CD4-positive, alpha-beta memory T cell (primary cell): ENCODE measurements around the gene MRAP. TPM values are rescaled to one million over a fixed set of nuclear protein-coding genes. Genes with fewer than 3 reads are reported as not detected.

Experiments used
- CTCF ChIA-PET: fragments of 350-600 bp; sonication (Branson Sonifier 250); formaldehyde crosslinking; loops from one replicate; lab custom pipeline; 2021; ENCODE audit warnings: inconsistent platforms; ENCODE audit not compliant: partially characterized antibody; lab: Charles Lee
- POLR2A ChIA-PET: fragments of 350-600 bp; sonication (Branson Sonifier 250); formaldehyde crosslinking; loops from one replicate; lab custom pipeline; 2021; ENCODE audit not compliant: partially characterized antibody; lab: Charles Lee
- DNase-seq, 5 donors: peaks; one replicate each; pipeline versions ENCODE4 v3.0.0 to v3.0.0-alpha.2; 2020 to 2022; ENCODE audit warnings: mixed read lengths in 1 of 5
- H3K27ac ChIP-seq: one replicate; pipeline ENCODE4 v1.7.0; 2013; ENCODE audit warnings: low read depth, low read length
- H3K27me3 ChIP-seq: 2 replicates; pipeline ENCODE4 v1.7.0; 2013; ENCODE audit warnings: mild to moderate bottlenecking, low read length, moderate library complexity; ENCODE audit not compliant: insufficient read depth
- H3K36me3 ChIP-seq: 2 replicates; pipeline ENCODE4 v1.7.0; 2013; ENCODE audit warnings: mild to moderate bottlenecking, low read length, moderate library complexity; ENCODE audit not compliant: insufficient read depth
- H3K4me1 ChIP-seq: 2 replicates; pipeline ENCODE4 v1.7.0; 2013; ENCODE audit warnings: mild to moderate bottlenecking, low read length, moderate library complexity; ENCODE audit not compliant: insufficient read depth
- H3K4me3 ChIP-seq, 2 donors: one replicate each; pipeline ENCODE4 v1.7.0; 2013; ENCODE audit warnings: low read length in 2 of 2, mild to moderate bottlenecking in 1 of 2
- H3K9me3 ChIP-seq, 2 donors: one replicate each; pipeline ENCODE4 v1.7.0; 2013; ENCODE audit warnings: low read length in 2 of 2, control low read depth in 1 of 2; ENCODE audit not compliant: control insufficient read depth in 1 of 2
- H3K27ac Mint-ChIP-seq, 7 donors: one replicate each; pipeline ENCODE4 v1.8.0; 2020 to 2021; ENCODE audit warnings: mixed read lengths in 7 of 7, mild to moderate bottlenecking in 6 of 7, inconsistent platforms in 3 of 7, moderate library complexity in 3 of 7
- H3K27me3 Mint-ChIP-seq, 2 donors: one replicate each; pipeline ENCODE4 v1.8.0; 2020 to 2021; ENCODE audit warnings: mixed read lengths in 2 of 2
- H3K36me3 Mint-ChIP-seq, 2 donors: one replicate each; pipeline ENCODE4 v1.8.0; 2020 to 2021; ENCODE audit warnings: mixed read lengths in 2 of 2, inconsistent platforms in 1 of 2, mild to moderate bottlenecking in 1 of 2
- H3K4me1 Mint-ChIP-seq, 4 donors: one replicate each; pipeline ENCODE4 v1.8.0; 2020 to 2021; ENCODE audit warnings: mixed read lengths in 4 of 4, mild to moderate bottlenecking in 1 of 4
- H3K4me3 Mint-ChIP-seq, 8 donors: one replicate each; pipeline ENCODE4 v1.8.0; 2020 to 2021; ENCODE audit warnings: mixed read lengths in 8 of 8, mild to moderate bottlenecking in 7 of 8, moderate library complexity in 6 of 8, inconsistent platforms in 3 of 8
- H3K9me3 Mint-ChIP-seq, 8 donors: one replicate each; pipeline ENCODE4 v1.8.0; 2020 to 2021; ENCODE audit warnings: mixed read lengths in 8 of 8, mild to moderate bottlenecking in 5 of 8, inconsistent platforms in 3 of 8, moderate library complexity in 1 of 8
- intact Hi-C: fragments of 100-400 bp; cut with micrococcal nuclease; formaldehyde crosslinking; loops from one replicate; pipeline ENCODE4 v1.15.1; 2023
- polyA plus RNA-seq, 2 donors: library from polyadenylated mRNA; unstranded; fragments of 300-500 nt; fragmentation: Illumina TruSeq; gene quantifications; one replicate each; pipeline ENCODE4 v1.2.3, GENCODE V29; 2021
- total RNA-seq, 2 experiments: library from RNA; stranded (reverse); gene quantifications; one replicate each; pipeline ENCODE4 v1.2.3, GENCODE V29; 2021

MRAP gene
- total RNA-seq = not detected
- not detected for polyA plus RNA-seq

DNA sequence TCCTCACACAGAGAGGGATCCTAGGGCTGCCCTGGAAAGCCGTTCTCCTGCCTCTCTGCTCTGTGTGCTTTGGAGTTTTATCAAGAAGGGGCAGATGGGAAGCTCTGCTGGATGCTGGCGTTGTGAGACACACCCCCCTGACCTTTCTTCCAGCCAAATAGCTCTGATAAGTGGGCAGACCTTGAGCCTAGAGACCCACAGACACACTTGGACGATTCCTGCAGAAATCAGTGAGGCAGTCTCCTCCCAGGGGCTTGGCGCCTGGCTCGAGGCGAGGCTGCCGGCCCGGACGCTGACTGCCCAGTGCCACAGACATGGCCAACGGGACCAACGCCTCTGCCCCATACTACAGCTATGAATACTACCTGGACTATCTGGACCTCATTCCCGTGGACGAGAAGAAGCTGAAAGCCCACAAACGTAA, at the start of gene MRAP:
MRAP (plus strand) TSS at position 198 of the 424 bp plus-strand sequence; CDS start at position 315, 117 bp downstream.
- CTCF ChIA-PET = no interaction called here
- intact Hi-C loops = no loop called here
- no peaks in the 10 kb centered on the region for H3K4me1 ChIP-seq

DNA sequence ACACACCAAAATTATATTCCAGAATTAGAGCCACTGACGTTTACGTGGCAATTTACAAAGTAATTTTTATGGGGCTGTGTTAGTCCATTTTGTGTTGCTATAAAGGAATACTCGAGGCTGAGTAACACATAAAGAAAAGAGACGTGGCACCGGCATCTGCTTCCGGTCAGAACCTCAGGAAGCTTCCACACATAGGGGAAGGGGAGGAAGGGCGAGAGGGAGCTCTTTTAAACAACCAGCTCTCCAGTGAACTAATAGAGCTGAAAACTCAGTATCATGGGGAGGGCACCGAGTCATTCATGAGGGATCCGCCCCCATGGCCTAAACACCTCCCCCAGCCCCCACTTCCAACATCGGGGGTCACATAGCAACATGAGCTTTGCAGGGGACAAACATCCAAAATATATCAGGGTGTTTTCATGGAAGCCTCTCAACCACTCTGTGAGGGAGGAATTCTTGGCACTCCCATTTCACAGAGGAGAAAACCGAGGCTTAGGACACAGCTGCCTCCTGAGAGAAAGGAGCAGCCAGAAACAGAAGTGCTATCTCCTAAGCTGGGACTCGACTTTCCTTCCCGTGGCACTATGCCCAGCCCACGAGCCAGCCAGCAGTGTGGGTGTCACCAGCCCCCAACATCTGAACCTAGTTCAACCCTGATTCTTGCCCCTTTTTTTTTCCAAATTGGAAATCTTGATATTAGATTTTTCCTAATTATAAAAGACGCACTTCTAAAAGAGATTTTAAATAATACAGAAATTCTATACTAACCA, 49.0 kb upstream of the MRAP start:
- H3K9me3 Mint-ChIP-seq = peaks cover 0 to 18% (median 10%) of the 10 kb centered on the region in 8 donors

More for the DNA sequence above, at the start of gene MRAP:
- no peak for DNase-seq
- no peaks in the 10 kb centered on the region for H3K27me3 ChIP-seq
- Mint-ChIP-seq H3K27me3 (no peaks in the 10 kb centered on the region), H3K27ac (no peak within 1 kb of the TSS), H3K36me3 (peaks cover 3 to 4% of the 10 kb centered on the region in 2 donors), H3K4me3 (no peak within 1 kb of the TSS), H3K9me3 (no peaks in the 10 kb centered on the region), H3K4me1 (no peaks in the 10 kb centered on the region)
- no peaks in the 10 kb centered on the region for H3K36me3 ChIP-seq
- no peak within 1 kb of the TSS for H3K4me3 ChIP-seq
- no peaks in the 10 kb centered on the region for H3K9me3 ChIP-seq
- POLR2A ChIA-PET = no interaction called here
- no peak within 1 kb of the TSS for H3K27ac ChIP-seq

DNA sequence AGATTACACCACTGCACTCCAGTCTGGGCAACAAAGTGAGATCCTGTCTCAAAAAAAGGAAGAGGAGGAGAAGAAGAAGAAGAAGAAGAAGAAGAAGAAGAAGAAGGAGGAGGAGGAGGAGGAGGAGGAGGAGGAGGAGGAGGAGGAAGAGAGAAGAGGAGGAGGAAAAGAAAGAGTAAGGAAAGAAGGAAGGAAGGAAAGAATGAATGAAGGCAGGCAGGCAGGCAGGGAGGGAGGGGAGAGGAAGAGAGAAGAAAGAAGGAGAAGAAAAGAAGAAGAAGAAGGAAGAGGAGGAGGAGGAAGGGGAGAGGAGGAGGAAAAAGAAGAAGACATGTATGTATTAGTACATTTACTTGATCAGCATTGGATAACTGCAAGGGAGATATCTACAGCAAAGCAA, 46.5 kb upstream of the MRAP start:
- Mint-ChIP-seq H3K9me3 (peaks cover 0 to 18% (median 10%) of the 10 kb centered on the region in 8 donors), H3K4me3 (no peak overlapping the region), H3K27ac (no peak overlapping the region), H3K4me1 (no peaks in the 10 kb centered on the region), H3K27me3 (peaks cover 21 to 32% of the 10 kb centered on the region in 2 donors), H3K36me3 (peaks cover 0 to 6% of the 10 kb centered on the region in 2 donors)
- H3K27me3 ChIP-seq = peaks cover 3% of the 10 kb centered on the region
- no peak overlapping the region for H3K27ac ChIP-seq
- H3K4me1 ChIP-seq = no peaks in the 10 kb centered on the region
- no peak for DNase-seq
- intact Hi-C loops = loop anchor here (10.0 kb wide), 1 partner anchor 467 kb away; no protein-coding TSS in a partner anchor
- no peaks in the 10 kb centered on the region for H3K9me3 ChIP-seq
- no peaks in the 10 kb centered on the region for H3K36me3 ChIP-seq
- POLR2A ChIA-PET = no interaction called here
- H3K4me3 ChIP-seq = no peak overlapping the region
- CTCF ChIA-PET = no interaction called here

More for the DNA sequence above, 49.0 kb upstream of the MRAP start:
- Mint-ChIP-seq H3K36me3 (peaks cover 0 to 11% of the 10 kb centered on the region in 2 donors), H3K27ac (no peak overlapping the region), H3K4me3 (no peak overlapping the region), H3K27me3 (peaks cover 13 to 29% of the 10 kb centered on the region in 2 donors), H3K4me1 (no peaks in the 10 kb centered on the region)
- no peak overlapping the region for H3K4me3 ChIP-seq
- no peaks in the 10 kb centered on the region for H3K4me1 ChIP-seq
- ChIA-PET CTCF (no interaction called here), POLR2A (no interaction called here)
- H3K36me3 ChIP-seq = no peaks in the 10 kb centered on the region
- H3K9me3 ChIP-seq = no peaks in the 10 kb centered on the region
- H3K27me3 ChIP-seq = no peaks in the 10 kb centered on the region
- H3K27ac ChIP-seq = no peak overlapping the region
- intact Hi-C loops = loop anchor here (10.0 kb wide), 1 partner anchor 465 kb away; no protein-coding TSS in a partner anchor
- DNase-seq = no peak

DNA sequence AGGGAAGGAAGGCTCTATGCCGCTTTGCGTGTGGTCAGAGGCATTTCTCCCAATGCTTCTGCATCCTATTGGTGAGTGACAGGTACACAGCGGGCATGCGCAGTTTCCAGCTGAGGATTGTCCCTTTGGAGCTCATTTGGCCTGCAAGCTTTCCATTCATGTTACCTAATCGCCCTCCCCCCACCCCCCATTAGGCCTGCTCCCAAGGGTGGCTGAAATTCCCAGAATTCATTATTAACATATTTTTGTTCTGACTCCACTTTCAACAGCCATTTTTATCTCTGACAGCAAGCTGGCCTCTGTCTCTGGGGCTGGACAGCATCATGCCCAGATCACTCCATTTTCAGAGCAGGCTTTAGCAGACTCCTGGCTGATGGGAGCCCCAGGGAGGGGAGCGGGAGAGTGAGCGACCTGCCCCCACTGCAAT, 45.4 kb upstream of the MRAP start:
- CTCF ChIA-PET = no interaction called here
- Histone ChIP-seq H3K36me3 (no peaks in the 10 kb centered on the region), H3K9me3 (no peaks in the 10 kb centered on the region), H3K27ac (no peak overlapping the region), H3K27me3 (peaks cover 4% of the 10 kb centered on the region), H3K4me1 (no peaks in the 10 kb centered on the region), H3K4me3 (no peak overlapping the region)
- no peak overlapping the region for H3K4me3 Mint-ChIP-seq
- no peaks in the 10 kb centered on the region for H3K4me1 Mint-ChIP-seq
- peaks cover 0 to 6% of the 10 kb centered on the region in 2 donors for H3K36me3 Mint-ChIP-seq
- POLR2A ChIA-PET = no interaction called here
- intact Hi-C loops = loop anchor here (10.0 kb wide), 1 partner anchor 468 kb away; no protein-coding TSS in a partner anchor
- DNase-seq = no peak
- peaks cover 21 to 33% of the 10 kb centered on the region in 2 donors for H3K27me3 Mint-ChIP-seq
- H3K27ac Mint-ChIP-seq = no peak overlapping the region
- peaks cover 0 to 18% (median 10%) of the 10 kb centered on the region in 8 donors for H3K9me3 Mint-ChIP-seq

DNA sequence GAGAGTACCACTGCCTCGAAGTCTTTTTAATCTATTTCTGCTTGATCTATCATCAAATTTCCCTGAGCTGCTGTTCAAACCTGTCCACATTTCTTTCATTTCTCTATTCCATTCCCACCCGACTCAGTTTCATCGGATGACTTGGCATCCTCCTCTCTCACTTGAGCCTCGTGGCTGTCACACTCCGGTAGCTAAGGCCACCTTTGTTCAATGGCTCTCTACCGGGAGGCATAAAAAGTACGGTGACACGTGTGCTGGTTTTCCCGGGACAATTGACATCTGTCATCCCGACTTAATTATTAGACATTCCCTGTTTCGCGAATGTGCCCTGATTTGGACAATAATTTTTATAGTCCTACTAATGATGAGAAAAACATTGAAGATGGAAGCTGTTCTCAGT, 42.4 kb upstream of the MRAP start:
- Mint-ChIP-seq H3K27ac (peak overlapping the region in 1 of 7 donors; percentile 17), H3K4me3 (no peak overlapping the region), H3K4me1 (no peaks in the 10 kb centered on the region), H3K27me3 (peaks cover 16 to 23% of the 10 kb centered on the region in 2 donors), H3K36me3 (peaks cover 0 to 2% of the 10 kb centered on the region in 2 donors), H3K9me3 (peaks cover 0 to 7% (median 4%) of the 10 kb centered on the region in 8 donors)
- H3K36me3 ChIP-seq = no peaks in the 10 kb centered on the region
- H3K27me3 ChIP-seq = peaks cover 4% of the 10 kb centered on the region
- no peaks in the 10 kb centered on the region for H3K4me1 ChIP-seq
- intact Hi-C loops = loop anchor here (10.0 kb wide), 1 partner anchor 471 kb away; no protein-coding TSS in a partner anchor
- POLR2A ChIA-PET = no interaction called here
- H3K27ac ChIP-seq = no peak overlapping the region
- no peak overlapping the region for H3K4me3 ChIP-seq
- DNase-seq = no peak
- CTCF ChIA-PET = no interaction called here
- no peaks in the 10 kb centered on the region for H3K9me3 ChIP-seq

DNA sequence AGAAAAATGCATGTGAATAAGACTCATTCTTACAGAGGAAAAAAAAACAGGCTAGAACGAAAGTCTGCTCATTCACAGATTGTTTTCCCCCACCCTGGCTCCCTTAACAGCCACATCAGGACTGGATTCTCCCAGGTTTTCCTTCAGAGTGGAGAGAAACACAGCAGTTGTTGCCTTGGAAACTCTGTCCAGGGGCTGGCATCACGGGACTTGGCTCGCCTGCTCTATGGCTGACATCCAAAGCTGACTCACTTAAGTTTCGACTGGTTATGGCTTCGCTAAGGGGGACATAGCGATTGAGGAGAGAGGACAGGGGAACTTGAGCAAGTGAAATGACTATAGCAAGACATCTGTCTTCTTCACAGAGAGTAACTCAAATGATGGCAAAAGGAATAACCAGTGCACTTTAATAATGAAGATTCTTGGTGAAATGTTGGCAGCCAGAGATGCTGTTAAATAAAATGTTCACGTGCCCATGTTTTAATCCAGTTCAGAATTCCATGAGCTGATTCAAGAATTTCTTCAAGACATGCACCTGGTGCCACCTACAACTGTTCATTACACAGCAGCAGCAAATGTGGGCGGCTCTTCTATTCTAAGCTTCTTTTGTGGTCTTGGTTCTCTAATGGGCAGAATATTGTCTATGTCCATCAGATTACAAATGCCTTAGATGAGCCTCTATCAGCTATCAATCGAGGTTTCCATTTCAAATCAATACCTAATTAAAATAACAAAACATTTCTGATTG, 41.6 kb upstream of the MRAP start:
- intact Hi-C loops = loop anchor here (10.0 kb wide), 1 partner anchor 472 kb away; no protein-coding TSS in a partner anchor
- ChIA-PET POLR2A (no interaction called here), CTCF (interaction anchor here (1.1 to 2.3 kb wide), 3 partner anchors 389 to 471 kb away, joined by 3 to 6 read pairs (median 3); no protein-coding TSS in a partner anchor)
- Histone ChIP-seq H3K27ac (no peak overlapping the region), H3K4me3 (no peak overlapping the region), H3K9me3 (no peaks in the 10 kb centered on the region), H3K4me1 (no peaks in the 10 kb centered on the region), H3K27me3 (peaks cover 4% of the 10 kb centered on the region), H3K36me3 (no peaks in the 10 kb centered on the region)
- no peak overlapping the region for H3K27ac Mint-ChIP-seq
- H3K36me3 Mint-ChIP-seq = no peaks in the 10 kb centered on the region
- no peak overlapping the region for H3K4me3 Mint-ChIP-seq
- H3K4me1 Mint-ChIP-seq = no peaks in the 10 kb centered on the region
- H3K9me3 Mint-ChIP-seq = no peaks in the 10 kb centered on the region
- DNase-seq = no peak
- H3K27me3 Mint-ChIP-seq = peaks cover 8 to 15% of the 10 kb centered on the region in 2 donors
